Osteoblast (primary cell): ENCODE results near the gene FAM107A. TPM values are rescaled to one million over a fixed set of nuclear protein-coding genes. Genes with fewer than 3 reads are reported as not detected.

Experiments
- DNase-seq: peaks from one replicate; pipeline ENCODE4 v3.0.0; 2011; ENCODE audit warnings: low spot score, mixed read lengths; ENCODE audit not compliant: insufficient read length; ENCODE audit errors: missing footprints
- H2AFZ ChIP-seq: 2 replicates; pipeline ENCODE4 v1.6.0; 2011; ENCODE audit warnings: mild to moderate bottlenecking, low read length
- H3K27ac ChIP-seq: 2 replicates; pipeline ENCODE4 v1.5.1; 2011; ENCODE audit warnings: mild to moderate bottlenecking, low read depth, low read length, moderate library complexity
- H3K27me3 ChIP-seq: 2 replicates; pipeline ENCODE4 v1.6.0; 2012; ENCODE audit warnings: mild to moderate bottlenecking, control low read depth, inconsistent platforms, low read length, moderate library complexity; ENCODE audit not compliant: insufficient read depth
- H3K36me3 ChIP-seq: 2 replicates; pipeline ENCODE4 v1.5.1; 2011; ENCODE audit warnings: mild to moderate bottlenecking, low read length, control low read depth, moderate library complexity; ENCODE audit not compliant: insufficient read depth
- H3K4me1 ChIP-seq: 2 replicates; pipeline ENCODE4 v1.5.1; 2011; ENCODE audit warnings: mild to moderate bottlenecking, low read length, control low read depth, moderate library complexity; ENCODE audit not compliant: insufficient read depth
- H3K4me2 ChIP-seq: 2 replicates; pipeline ENCODE4 v1.6.0; 2011; ENCODE audit warnings: mild to moderate bottlenecking, low read length; ENCODE audit not compliant: insufficient read depth
- H3K4me3 ChIP-seq: fragments of 200-600 bp; sonication (generic); 3 replicates; pipeline ENCODE4 v1.5.1; 2012; ENCODE audit warnings: mild to moderate bottlenecking, low read length, inconsistent platforms; ENCODE audit not compliant: insufficient read depth
- H3K79me2 ChIP-seq: 2 replicates; pipeline ENCODE4 v1.6.0; 2012; ENCODE audit warnings: mild to moderate bottlenecking, low read length, control low read depth, inconsistent platforms; ENCODE audit not compliant: insufficient read depth
- H3K9me3 ChIP-seq: 2 replicates; pipeline ENCODE4 v1.5.1; 2011; ENCODE audit warnings: low read depth, low read length, control low read depth
- H4K20me1 ChIP-seq: 2 replicates; pipeline ENCODE4 v1.6.0; 2012; ENCODE audit warnings: mild to moderate bottlenecking, low read length, control low read depth; ENCODE audit not compliant: insufficient read depth
- total RNA-seq: library from RNA; depleted of rRNA; stranded (reverse); fragments of >200 nt; gene quantifications from 2 replicates; pipeline ENCODE4 v1.2.3, GENCODE V29; 2012
- TF ChIP-seq, protein P1 (sequence below): IDR thresholded peaks from 2 replicates; pipeline ENCODE4 v1.5.1; 2011; ENCODE audit warnings: mild to moderate bottlenecking, low read depth, low read length, moderate library complexity; ENCODE audit errors: extremely low read depth

The FAM107A gene
- total RNA-seq, 1 donor, result not detected

DNA sequence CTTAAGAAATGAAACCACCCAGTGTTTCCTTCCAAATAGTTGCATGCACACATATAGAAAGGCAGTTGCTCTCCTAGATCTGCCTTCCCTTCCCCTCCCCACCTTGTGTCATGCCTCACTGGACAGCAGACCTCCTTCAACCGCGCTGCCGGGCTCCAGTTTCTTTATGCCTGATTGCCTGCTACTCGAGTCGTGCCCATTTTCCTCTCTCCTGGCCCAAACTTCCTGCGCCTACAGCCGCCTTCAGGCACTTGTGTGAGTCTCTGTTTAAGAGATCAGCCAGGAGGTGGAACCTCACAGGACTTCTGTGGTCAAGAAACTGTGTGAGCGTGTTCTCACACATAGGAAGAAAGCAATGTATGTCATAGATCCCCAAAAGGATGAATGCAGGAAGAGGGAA lies 8.8 kb upstream of the FAM107A start:
- H3K4me2 ChIP-seq, result peak overlapping the region; percentile 87

DNA sequence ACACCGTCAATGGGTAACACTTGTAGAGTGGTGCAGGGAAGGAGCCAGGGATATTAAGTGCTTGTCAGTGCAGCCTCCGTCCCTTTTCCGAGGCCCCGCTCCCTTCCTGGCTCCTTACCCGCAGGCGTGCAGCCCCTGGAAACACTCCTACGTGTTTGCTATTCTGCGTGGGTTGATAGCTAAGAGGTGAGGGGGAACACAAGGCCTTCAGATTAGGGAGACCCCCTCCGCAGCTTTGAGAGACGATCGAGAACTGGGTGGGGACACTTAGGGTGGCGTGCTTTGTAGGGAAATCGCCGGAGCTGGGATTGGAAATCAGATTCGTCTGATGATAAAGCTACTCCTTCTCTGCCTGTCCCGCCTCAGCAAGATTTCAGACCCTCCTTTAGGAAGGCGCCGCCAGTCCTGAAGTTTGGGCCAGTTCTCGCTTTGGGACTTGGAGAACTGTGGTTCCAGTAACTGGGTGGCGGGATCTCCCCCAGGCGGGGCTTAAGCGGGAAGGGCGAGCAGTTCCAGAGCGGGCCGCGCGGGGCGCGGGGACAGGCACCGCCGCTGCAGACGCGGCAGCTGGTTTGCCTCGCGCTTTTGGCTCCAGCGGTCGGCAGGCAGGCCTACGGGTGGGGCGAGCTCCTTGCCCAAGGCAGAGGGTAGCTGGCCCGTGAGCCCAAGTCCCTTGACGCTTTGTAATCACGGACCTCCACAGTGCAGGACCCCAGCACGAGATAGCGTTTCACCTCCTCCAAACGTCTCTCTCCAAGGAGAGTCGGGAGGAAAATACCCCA lies 8.0 kb upstream of the FAM107A start:
- Histone ChIP-seq H3K4me1 (no peaks in the 10 kb centered on the region), H3K27ac (no peak overlapping the region), H3K9me3 (no peaks in the 10 kb centered on the region), H3K27me3 (peaks cover 36% of the 10 kb centered on the region), H3K4me3 (peak overlapping the region; percentile 75), H4K20me1 (no peaks in the 10 kb centered on the region), H3K4me2 (peak overlapping the region; percentile 87), H3K79me2 (no peaks in the 10 kb centered on the region), H2AFZ (peak overlapping the region; percentile 90), H3K36me3 (no peaks in the 10 kb centered on the region)
- DNase-seq, result peak; percentile 99
- TF ChIP-seq, protein P1, sequence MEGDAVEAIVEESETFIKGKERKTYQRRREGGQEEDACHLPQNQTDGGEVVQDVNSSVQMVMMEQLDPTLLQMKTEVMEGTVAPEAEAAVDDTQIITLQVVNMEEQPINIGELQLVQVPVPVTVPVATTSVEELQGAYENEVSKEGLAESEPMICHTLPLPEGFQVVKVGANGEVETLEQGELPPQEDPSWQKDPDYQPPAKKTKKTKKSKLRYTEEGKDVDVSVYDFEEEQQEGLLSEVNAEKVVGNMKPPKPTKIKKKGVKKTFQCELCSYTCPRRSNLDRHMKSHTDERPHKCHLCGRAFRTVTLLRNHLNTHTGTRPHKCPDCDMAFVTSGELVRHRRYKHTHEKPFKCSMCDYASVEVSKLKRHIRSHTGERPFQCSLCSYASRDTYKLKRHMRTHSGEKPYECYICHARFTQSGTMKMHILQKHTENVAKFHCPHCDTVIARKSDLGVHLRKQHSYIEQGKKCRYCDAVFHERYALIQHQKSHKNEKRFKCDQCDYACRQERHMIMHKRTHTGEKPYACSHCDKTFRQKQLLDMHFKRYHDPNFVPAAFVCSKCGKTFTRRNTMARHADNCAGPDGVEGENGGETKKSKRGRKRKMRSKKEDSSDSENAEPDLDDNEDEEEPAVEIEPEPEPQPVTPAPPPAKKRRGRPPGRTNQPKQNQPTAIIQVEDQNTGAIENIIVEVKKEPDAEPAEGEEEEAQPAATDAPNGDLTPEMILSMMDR, result peak; percentile 54

More for the DNA sequence above, 8.8 kb upstream of the FAM107A start:
- Histone ChIP-seq H3K27ac (no peak overlapping the region), H4K20me1 (no peaks in the 10 kb centered on the region), H3K27me3 (peaks cover 36% of the 10 kb centered on the region), H3K79me2 (no peaks in the 10 kb centered on the region), H3K4me1 (no peaks in the 10 kb centered on the region), H3K4me3 (peak overlapping the region; percentile 75), H2AFZ (no peak overlapping the region), H3K36me3 (no peaks in the 10 kb centered on the region), H3K9me3 (no peaks in the 10 kb centered on the region)
- DNase-seq, result no peak
- TF ChIP-seq, protein P1, result no peak

DNA sequence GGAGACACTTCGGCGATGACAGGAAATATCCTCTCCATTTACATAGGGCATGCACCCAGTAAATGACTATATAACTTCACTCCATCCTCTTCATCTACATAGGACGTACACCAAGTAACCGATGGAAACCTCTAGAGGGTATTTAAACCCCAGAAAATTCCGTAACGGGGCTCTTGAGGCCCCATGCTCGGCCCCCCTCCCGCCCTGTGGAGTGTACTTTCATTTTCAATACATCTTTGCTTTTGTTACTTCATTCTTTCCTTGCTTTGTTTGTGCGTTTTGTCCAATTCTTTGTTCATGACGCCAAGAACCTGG lies 7.5 kb upstream of the FAM107A start:
- no peak overlapping the region for H3K27ac ChIP-seq
- no peaks in the 10 kb centered on the region for H3K4me1 ChIP-seq
- TF ChIP-seq, protein P1, result no peak
- no peaks in the 10 kb centered on the region for H3K79me2 ChIP-seq
- no peak for DNase-seq
- H3K9me3 ChIP-seq, result no peaks in the 10 kb centered on the region
- no peaks in the 10 kb centered on the region for H3K36me3 ChIP-seq
- peak overlapping the region; percentile 87 for H3K4me2 ChIP-seq
- peaks cover 33% of the 10 kb centered on the region for H3K27me3 ChIP-seq
- no peaks in the 10 kb centered on the region for H4K20me1 ChIP-seq
- peak overlapping the region; percentile 75 for H3K4me3 ChIP-seq
- H2AFZ ChIP-seq, result peak overlapping the region; percentile 90

DNA sequence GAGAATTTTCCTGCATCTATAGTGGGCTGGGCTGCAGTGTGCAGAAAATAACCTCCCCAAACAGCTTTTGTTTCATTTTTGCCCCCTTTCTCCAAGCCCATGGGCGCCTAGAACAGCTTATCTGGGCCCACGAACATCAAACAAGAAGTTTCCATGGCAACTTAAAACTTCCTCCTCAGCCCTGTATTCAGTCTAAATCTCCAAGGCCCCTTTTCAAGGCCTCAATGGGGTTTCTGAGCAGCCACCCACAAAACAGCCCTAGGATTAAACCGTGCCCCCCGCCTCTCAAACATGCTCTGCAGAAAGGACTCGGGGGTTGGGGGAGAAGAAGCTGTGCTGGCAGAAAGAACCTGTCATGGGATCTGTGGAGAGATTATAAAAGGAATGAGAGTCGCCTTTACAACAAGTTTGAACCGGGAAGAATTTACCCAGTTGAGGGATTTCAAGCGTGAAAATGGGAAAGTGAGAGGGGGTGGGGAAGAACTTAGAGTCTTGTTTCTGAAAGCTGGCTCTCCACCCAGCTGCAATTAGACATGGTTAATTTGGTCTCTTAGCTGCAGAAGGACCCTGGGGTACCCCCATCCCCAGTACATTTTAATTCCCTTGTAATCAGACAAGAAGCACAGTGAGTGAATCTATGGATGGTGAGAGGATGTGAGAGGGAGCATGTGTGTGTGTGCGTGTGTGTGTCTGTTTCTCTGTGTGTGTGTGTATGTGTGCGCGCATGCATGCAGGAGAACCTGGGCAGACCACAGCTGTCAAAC lies 4.3 kb upstream of the FAM107A start:
- Histone ChIP-seq H3K9me3 (no peaks in the 10 kb centered on the region), H3K4me1 (peaks cover 6% of the 10 kb centered on the region), H3K79me2 (no peaks in the 10 kb centered on the region), H3K27ac (no peak overlapping the region), H3K4me2 (no peak overlapping the region), H4K20me1 (no peaks in the 10 kb centered on the region), H3K36me3 (no peaks in the 10 kb centered on the region), H2AFZ (no peak overlapping the region), H3K4me3 (no peak overlapping the region), H3K27me3 (peaks cover 17% of the 10 kb centered on the region)
- TF ChIP-seq, protein P1, result no peak
- no peak for DNase-seq
